A549 (cell line): Measurements from ENCODE around the gene CLSTN1. TPM values are rescaled to one million over a fixed set of nuclear protein-coding genes. Genes with fewer than 3 reads are reported as not detected.

Experiments used
- ATAC-seq, 2 experiments: fragments of 200-7000 bp in 1 of 2; fragments of >200 bp in 1 of 2; cut with Nextera tagmentation in 1 of 2; cut with Tn5 transposase in 1 of 2; 3 replicates each; pipeline versions ENCODE4 v1.8.0 to v1.9.1; 2018 to 2020; ENCODE audit warnings: mild to moderate bottlenecking in 1 of 2, moderate library complexity in 1 of 2
- CTCF ChIA-PET: fragments of 300-600 bp; sonication (Branson Sonifier 250); formaldehyde crosslinking; extraction: SDS; loops from one replicate; lab custom pipeline; 2021; ENCODE audit warnings: antibody characterized with exemption, inconsistent platforms; lab: Yijun Ruan, JAX
- POLR2A ChIA-PET: fragments of 350-600 bp; formaldehyde crosslinking; extraction: SDS; loops from one replicate; lab custom pipeline; 2021; ENCODE audit warnings: antibody characterized with exemption, inconsistent platforms; lab: Yijun Ruan, JAX
- DNase-seq, 2 experiments: peaks; one replicate each; pipeline versions ENCODE4 v3.0.0 to v3.0.0-alpha.2; 2011 to 2016; ENCODE audit warnings: low read depth in 1 of 2, low spot score in 1 of 2
- FAIRE-seq: peaks from 2 replicates; lab custom pipeline; 2011; peaks lifted over from hg19 to GRCh38; lab: Jason Lieb, UNC
- H3K27ac ChIP-seq, 2 experiments: fragments of >200 bp; sonication (Bioruptor Twin); formaldehyde crosslinking; 3 replicates each; pipeline ENCODE4 v1.5.1; 2016 to 2017
- H3K4me1 ChIP-seq: fragments of >200 bp; sonication (Bioruptor Twin); formaldehyde crosslinking; 3 replicates; pipeline ENCODE4 v1.6.1; 2016
- H3K4me2 ChIP-seq: fragments of >200 bp; sonication (Bioruptor Twin); formaldehyde crosslinking; 3 replicates; pipeline ENCODE4 v1.6.1; 2016
- H3K4me3 ChIP-seq: fragments of >200 bp; sonication (Bioruptor Twin); formaldehyde crosslinking; 3 replicates; pipeline ENCODE4 v1.5.1; 2016
- H3K9me3 ChIP-seq: fragments of >200 bp; sonication (Bioruptor Twin); formaldehyde crosslinking; 3 replicates; pipeline ENCODE4 v1.6.1; 2016
- CBX8 ChIP-seq: fragments of 200-600 bp; sonication (generic); IDR thresholded peaks from 2 replicates; pipeline ENCODE4 v1.6.1; 2016
- CEBPB ChIP-seq, 2 experiments: fragments of >200 bp in 1 of 2; sonication (Bioruptor Twin) in 1 of 2; formaldehyde crosslinking in 1 of 2; IDR thresholded peaks; 2 replicates each; pipeline ENCODE4 v1.6.1; 2012 to 2016
- CHD2 ChIP-seq: fragments of 150-350 bp; IDR thresholded peaks from 2 replicates; pipeline ENCODE4 v1.6.1; 2014; ENCODE audit warnings: low read length; ENCODE audit not compliant: partially characterized antibody
- CHD4 ChIP-seq: fragments of 200-600 bp; sonication (generic); IDR thresholded peaks from 2 replicates; pipeline ENCODE4 v1.6.1; 2016; ENCODE audit warnings: antibody characterized with exemption, mild to moderate bottlenecking, borderline replicate concordance
- EHMT2 ChIP-seq: fragments of 200-600 bp; sonication (generic); IDR thresholded peaks from 2 replicates; pipeline ENCODE4 v1.6.1; 2016; ENCODE audit warnings: antibody characterized with exemption, low read depth, mild to moderate bottlenecking, moderate library complexity
- FOSL2 ChIP-seq, 2 experiments: fragments of 450-650 bp in 1 of 2; fragments of >200 bp in 1 of 2; sonication (Bioruptor Twin) in 1 of 2; formaldehyde crosslinking; IDR thresholded peaks; 2 replicates each; pipeline versions ENCODE4 v1.5.0 to v1.6.1; 2016 to 2020; ENCODE audit warnings: mild to moderate bottlenecking in 1 of 2, moderate library complexity in 1 of 2
- GATA3 ChIP-seq: IDR thresholded peaks from 2 replicates; pipeline ENCODE4 v1.6.1; 2012; ENCODE audit warnings: borderline replicate concordance
- HDAC2 ChIP-seq: fragments of 200-600 bp; sonication (generic); IDR thresholded peaks from 2 replicates; pipeline ENCODE4 v1.6.1; 2016
- HEYL ChIP-seq: fragments of 250-450 bp; sonication (Bioruptor Pico); IDR thresholded peaks from 2 replicates; pipeline ENCODE4 v1.8.0; 2021; ENCODE audit warnings: mild to moderate bottlenecking, moderate library complexity
- HOXB5 ChIP-seq: fragments of 250-450 bp; sonication (Bioruptor Pico); IDR thresholded peaks from 2 replicates; pipeline ENCODE4 v1.5.0; 2020; ENCODE audit warnings: mild to moderate bottlenecking, moderate library complexity
- JUNB ChIP-seq: fragments of >200 bp; sonication (Bioruptor Twin); formaldehyde crosslinking; IDR thresholded peaks from 2 replicates; pipeline ENCODE4 v1.6.1; 2016
- KDM1A ChIP-seq: fragments of 200-600 bp; sonication (generic); IDR thresholded peaks from 2 replicates; pipeline ENCODE4 v1.6.1; 2016; ENCODE audit warnings: low read depth, mild to moderate bottlenecking
- KDM5A ChIP-seq: fragments of 200-600 bp; sonication (generic); IDR thresholded peaks from 2 replicates; pipeline ENCODE4 v1.6.1; 2016; ENCODE audit warnings: antibody characterized with exemption, mild to moderate bottlenecking
- MAZ ChIP-seq: fragments of 150-350 bp; IDR thresholded peaks from 2 replicates; pipeline ENCODE4 v1.6.1; 2014; ENCODE audit warnings: antibody characterized with exemption, low read depth, low read length, borderline replicate concordance
- RCOR1 ChIP-seq: fragments of 150-350 bp; IDR thresholded peaks from 2 replicates; pipeline ENCODE4 v1.6.1; 2014; ENCODE audit warnings: antibody characterized with exemption, low read length, low read depth
- RNF2 ChIP-seq: fragments of 200-600 bp; sonication (generic); IDR thresholded peaks from 2 replicates; pipeline ENCODE4 v1.6.1; 2016; ENCODE audit warnings: low read depth, mild to moderate bottlenecking, antibody characterized with exemption, moderate library complexity, borderline replicate concordance
- WGBS: methylation state at CpG from one replicate; pipeline ENCODE4 v1.1.6; 2017; ENCODE audit errors: missing lambda C conversion rate; 5-methylcytosine and 5-hydroxymethylcytosine counted together
- polyA plus RNA-seq, 4 experiments: library from polyadenylated mRNA; depleted of rRNA in 3 of 4; stranded (reverse); fragments of >200 nt; fragmentation: RNase III in 1 of 4; extraction: RNeasy Plus Mini Kit Qiagen cat#74134 plus additional on column Dnase treatment in 1 of 4; gene quantifications; 2 replicates in 3 of 4; 3 replicates in 1 of 4; pipeline ENCODE4 v1.2.3, GENCODE V29; 2011 to 2017
- TF ChIP-seq, protein P1 (sequence below): IDR thresholded peaks from 2 replicates; pipeline ENCODE4 v1.6.1; 2012
- TF ChIP-seq, protein P2 (sequence below): fragments of 150-350 bp; IDR thresholded peaks from 2 replicates; pipeline ENCODE4 v1.6.1; 2014; ENCODE audit warnings: low read depth, mild to moderate bottlenecking, low read length
- TF ChIP-seq, protein P3 (sequence below): fragments of 250-450 bp; sonication (Bioruptor Pico); IDR thresholded peaks from 2 replicates; pipeline ENCODE4 v1.5.0; 2021; ENCODE audit warnings: mild to moderate bottlenecking, moderate library complexity, borderline replicate concordance
- TF ChIP-seq, protein P4 (sequence below): fragments of 250-450 bp; sonication (Bioruptor Pico); IDR thresholded peaks from 2 replicates; pipeline ENCODE4 v1.5.0; 2020; ENCODE audit warnings: low read depth, mild to moderate bottlenecking, moderate library complexity
- TF ChIP-seq, protein P5 (sequence below): fragments of 450-650 bp; IDR thresholded peaks from 2 replicates; pipeline ENCODE4 v1.6.1; 2014; ENCODE audit warnings: antibody characterized with exemption

Gene CLSTN1
- polyA plus RNA-seq, 2 of the 4 experiments (the other 2 are of a cell fraction), result 27.3 to 56.1 TPM

DNA sequence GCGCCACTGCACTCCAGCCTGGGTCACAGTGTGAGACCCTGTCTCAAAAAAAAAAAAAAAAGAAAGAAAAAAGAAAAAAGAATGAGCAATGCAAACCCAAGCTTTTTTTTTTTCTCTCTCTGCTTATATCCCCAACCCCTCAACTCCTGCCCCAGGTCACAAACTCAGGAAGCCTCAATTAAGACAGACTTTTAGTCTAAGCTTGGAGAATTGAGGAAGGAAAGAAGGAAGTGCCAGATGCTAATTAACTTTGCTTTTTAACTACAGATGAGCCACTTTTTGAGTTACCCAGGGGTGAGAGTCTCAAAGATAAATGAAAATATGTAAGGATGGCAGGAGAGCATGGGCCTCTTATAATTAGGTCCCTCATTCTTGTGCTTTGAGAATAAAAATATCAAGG lies 139.0 kb downstream of the CLSTN1 start (continued):
- TF ChIP-seq CHD4 (no peak), HEYL (CRISPR knock-in tag) (no peak), JUNB (no peak), HDAC2 (no peak), CHD2 (no peak)
- TF ChIP-seq, protein P1, sequence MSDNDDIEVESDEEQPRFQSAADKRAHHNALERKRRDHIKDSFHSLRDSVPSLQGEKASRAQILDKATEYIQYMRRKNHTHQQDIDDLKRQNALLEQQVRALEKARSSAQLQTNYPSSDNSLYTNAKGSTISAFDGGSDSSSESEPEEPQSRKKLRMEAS, result no peak

DNA sequence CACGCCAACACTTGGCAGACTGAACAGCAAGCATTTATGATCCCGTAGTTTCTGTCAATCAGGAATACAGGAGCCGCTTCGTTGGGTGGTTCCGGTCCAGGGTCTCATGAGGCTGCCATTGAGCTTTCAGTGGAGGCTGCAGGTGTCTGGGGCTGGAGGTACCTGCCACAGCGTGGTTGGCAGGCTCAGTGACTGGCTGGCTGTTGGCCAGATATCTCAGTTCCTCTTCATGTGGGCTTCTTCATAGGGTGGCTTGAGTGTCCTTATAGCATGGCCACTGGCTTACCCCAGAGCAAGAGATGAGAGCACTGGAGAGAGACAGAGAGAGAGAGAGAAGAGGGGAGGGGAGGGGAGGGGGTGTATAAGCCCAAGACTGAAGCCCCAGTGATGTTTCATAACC lies 142.9 kb downstream of the CLSTN1 start:
- TF ChIP-seq EHMT2, result no peak
- TF ChIP-seq, protein P2, sequence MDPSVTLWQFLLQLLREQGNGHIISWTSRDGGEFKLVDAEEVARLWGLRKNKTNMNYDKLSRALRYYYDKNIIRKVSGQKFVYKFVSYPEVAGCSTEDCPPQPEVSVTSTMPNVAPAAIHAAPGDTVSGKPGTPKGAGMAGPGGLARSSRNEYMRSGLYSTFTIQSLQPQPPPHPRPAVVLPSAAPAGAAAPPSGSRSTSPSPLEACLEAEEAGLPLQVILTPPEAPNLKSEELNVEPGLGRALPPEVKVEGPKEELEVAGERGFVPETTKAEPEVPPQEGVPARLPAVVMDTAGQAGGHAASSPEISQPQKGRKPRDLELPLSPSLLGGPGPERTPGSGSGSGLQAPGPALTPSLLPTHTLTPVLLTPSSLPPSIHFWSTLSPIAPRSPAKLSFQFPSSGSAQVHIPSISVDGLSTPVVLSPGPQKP, result no peak
- TF ChIP-seq, protein P3, sequence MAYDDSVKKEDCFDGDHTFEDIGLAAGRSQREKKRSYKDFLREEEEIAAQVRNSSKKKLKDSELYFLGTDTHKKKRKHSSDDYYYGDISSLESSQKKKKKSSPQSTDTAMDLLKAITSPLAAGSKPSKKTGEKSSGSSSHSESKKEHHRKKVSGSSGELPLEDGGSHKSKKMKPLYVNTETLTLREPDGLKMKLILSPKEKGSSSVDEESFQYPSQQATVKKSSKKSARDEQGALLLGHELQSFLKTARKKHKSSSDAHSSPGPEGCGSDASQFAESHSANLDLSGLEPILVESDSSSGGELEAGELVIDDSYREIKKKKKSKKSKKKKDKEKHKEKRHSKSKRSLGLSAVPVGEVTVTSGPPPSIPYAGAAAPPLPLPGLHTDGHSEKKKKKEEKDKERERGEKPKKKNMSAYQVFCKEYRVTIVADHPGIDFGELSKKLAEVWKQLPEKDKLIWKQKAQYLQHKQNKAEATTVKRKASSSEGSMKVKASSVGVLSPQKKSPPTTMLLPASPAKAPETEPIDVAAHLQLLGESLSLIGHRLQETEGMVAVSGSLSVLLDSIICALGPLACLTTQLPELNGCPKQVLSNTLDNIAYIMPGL (CRISPR knock-in tag), result no peak
- TF ChIP-seq GATA3, result no peak
- no peak for TF ChIP-seq CEBPB (IDR thresholded peaks at IDR 0.05)
- TF ChIP-seq, protein P4, sequence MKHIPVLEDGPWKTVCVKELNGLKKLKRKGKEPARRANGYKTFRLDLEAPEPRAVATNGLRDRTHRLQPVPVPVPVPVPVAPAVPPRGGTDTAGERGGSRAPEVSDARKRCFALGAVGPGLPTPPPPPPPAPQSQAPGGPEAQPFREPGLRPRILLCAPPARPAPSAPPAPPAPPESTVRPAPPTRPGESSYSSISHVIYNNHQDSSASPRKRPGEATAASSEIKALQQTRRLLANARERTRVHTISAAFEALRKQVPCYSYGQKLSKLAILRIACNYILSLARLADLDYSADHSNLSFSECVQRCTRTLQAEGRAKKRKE (CRISPR knock-in tag), result no peak
- TF ChIP-seq, protein P1, result no peak
- TF ChIP-seq HOXB5 (CRISPR knock-in tag), result no peak
- 96% methylated on average over 4 of the region's 6 CpGs for WGBS
- FAIRE-seq, result no peak
- Histone ChIP-seq H3K9me3 (no peaks in the 10 kb centered on the region), H3K27ac (no peak overlapping the region), H3K4me3 (no peak overlapping the region), H3K4me2 (no peak overlapping the region), H3K4me1 (no peaks in the 10 kb centered on the region)
- ATAC-seq, result no peak
- ChIA-PET CTCF (interaction anchor here (0.9 kb wide), 1 partner anchor 54 kb away, joined by 5 read pairs; no protein-coding TSS in a partner anchor), POLR2A (no interaction called here)
- DNase-seq, result no peak

DNA sequence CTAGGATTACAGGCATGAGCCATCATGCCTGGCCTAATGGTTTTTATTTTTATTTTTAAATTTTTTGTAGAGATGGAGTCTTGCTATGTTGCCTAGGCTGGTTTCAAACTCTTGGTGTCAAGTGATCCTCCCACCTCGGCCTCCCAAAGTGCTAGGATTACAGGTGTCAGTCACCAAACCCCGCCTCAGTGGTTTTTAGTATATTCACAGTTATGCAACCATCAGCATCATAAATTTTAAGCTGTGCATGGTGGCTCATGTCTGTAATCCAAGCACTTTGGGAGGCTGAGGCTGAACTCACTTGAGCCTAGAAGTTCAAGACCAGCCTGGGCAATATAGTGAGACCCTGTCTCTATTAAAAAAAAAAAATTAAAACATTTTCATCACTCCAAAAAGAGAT lies 143.7 kb downstream of the CLSTN1 start:
- no peak for TF ChIP-seq CBX8
- TF ChIP-seq MAZ, result no peak
- no peak for TF ChIP-seq KDM5A
- TF ChIP-seq FOSL2 (IDR thresholded peaks at IDR 0.05), result no peak
- TF ChIP-seq FOSL2 (CRISPR knock-in tag; IDR thresholded peaks at IDR 0.05), result no peak
- TF ChIP-seq KDM1A, result no peak
- no peak for TF ChIP-seq RCOR1
- no peak for TF ChIP-seq HOXB5 (CRISPR knock-in tag)
- TF ChIP-seq RNF2, result no peak
- TF ChIP-seq, protein P5, sequence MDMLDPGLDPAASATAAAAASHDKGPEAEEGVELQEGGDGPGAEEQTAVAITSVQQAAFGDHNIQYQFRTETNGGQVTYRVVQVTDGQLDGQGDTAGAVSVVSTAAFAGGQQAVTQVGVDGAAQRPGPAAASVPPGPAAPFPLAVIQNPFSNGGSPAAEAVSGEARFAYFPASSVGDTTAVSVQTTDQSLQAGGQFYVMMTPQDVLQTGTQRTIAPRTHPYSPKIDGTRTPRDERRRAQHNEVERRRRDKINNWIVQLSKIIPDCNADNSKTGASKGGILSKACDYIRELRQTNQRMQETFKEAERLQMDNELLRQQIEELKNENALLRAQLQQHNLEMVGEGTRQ, result no peak
- CTCF ChIA-PET, result interaction anchor here (0.6 to 0.9 kb wide), 2 partner anchors 11 to 54 kb away, joined by 3 to 5 read pairs; no protein-coding TSS in a partner anchor
- Histone ChIP-seq H3K27ac (no peak overlapping the region), H3K4me1 (no peaks in the 10 kb centered on the region), H3K9me3 (no peaks in the 10 kb centered on the region), H3K4me2 (no peak overlapping the region), H3K4me3 (no peak overlapping the region)
- no peak for ATAC-seq
- FAIRE-seq, result no peak
- POLR2A ChIA-PET, result no interaction called here
- 89% methylated on average over 2 of the region's 2 CpGs for WGBS
- DNase-seq, result no peak

Other genes with a start within 250 kb of the CLSTN1 start
- 1.9 and 2.1 TPM in 2 replicates for gene TMEM201, start 235.1 kb downstream of the CLSTN1 start, polyA plus RNA-seq (2011; rRNA removed)
- gene TMEM201, start 235.1 kb downstream of the CLSTN1 start, polyA plus RNA-seq (2017; fragmentation: RNase III; extraction: RNeasy Plus Mini Kit Qiagen cat#74134 plus additional on column Dnase treatment), result 8.0 to 8.7 TPM (median 8.6 TPM) in 3 replicates
- 2.4 and 2.5 TPM in 2 replicates for gene PIK3CD, start 172.2 kb downstream of the CLSTN1 start, polyA plus RNA-seq (2011; rRNA removed)
- gene PIK3CD, start 172.2 kb downstream of the CLSTN1 start, polyA plus RNA-seq (2017; fragmentation: RNase III; extraction: RNeasy Plus Mini Kit Qiagen cat#74134 plus additional on column Dnase treatment), result 3.2 to 3.6 TPM (median 3.5 TPM) in 3 replicates
- gene CTNNBIP1, start 86.3 kb upstream of the CLSTN1 start, polyA plus RNA-seq (2011; rRNA removed), result 7.7 and 10.4 TPM in 2 replicates
- 4.9 to 5.6 TPM (median 5.1 TPM) in 3 replicates for gene CTNNBIP1, start 86.3 kb upstream of the CLSTN1 start, polyA plus RNA-seq (2017; fragmentation: RNase III; extraction: RNeasy Plus Mini Kit Qiagen cat#74134 plus additional on column Dnase treatment)
- gene LZIC, start 119.4 kb upstream of the CLSTN1 start, polyA plus RNA-seq (2011; rRNA removed), result 23.8 and 29.0 TPM in 2 replicates
- gene LZIC, start 119.4 kb upstream of the CLSTN1 start, polyA plus RNA-seq (2017; fragmentation: RNase III; extraction: RNeasy Plus Mini Kit Qiagen cat#74134 plus additional on column Dnase treatment), result 24.5 to 28.6 TPM (median 26.2 TPM) in 3 replicates
- 4.9 and 5.3 TPM in 2 replicates for gene NMNAT1, start 119.5 kb upstream of the CLSTN1 start, polyA plus RNA-seq (2011; rRNA removed)
- 3.2 to 3.8 TPM (median 3.3 TPM) in 3 replicates for gene NMNAT1, start 119.5 kb upstream of the CLSTN1 start, polyA plus RNA-seq (2017; fragmentation: RNase III; extraction: RNeasy Plus Mini Kit Qiagen cat#74134 plus additional on column Dnase treatment)
- 2.4 and 3.2 TPM in 2 replicates for gene RBP7, start 173.3 kb upstream of the CLSTN1 start, polyA plus RNA-seq (2011; rRNA removed)
- 3.1 to 3.8 TPM (median 3.5 TPM) in 3 replicates for gene RBP7, start 173.3 kb upstream of the CLSTN1 start, polyA plus RNA-seq (2017; fragmentation: RNase III; extraction: RNeasy Plus Mini Kit Qiagen cat#74134 plus additional on column Dnase treatment)
- 13.5 and 19.5 TPM in 2 replicates for gene UBE4B, start 209.0 kb upstream of the CLSTN1 start, polyA plus RNA-seq (2011; rRNA removed)
- 14.8 to 15.7 TPM (median 15.1 TPM) in 3 replicates for gene UBE4B, start 209.0 kb upstream of the CLSTN1 start, polyA plus RNA-seq (2017; fragmentation: RNase III; extraction: RNeasy Plus Mini Kit Qiagen cat#74134 plus additional on column Dnase treatment)